ENCODE data around the gene TRAK1.

DNA sequence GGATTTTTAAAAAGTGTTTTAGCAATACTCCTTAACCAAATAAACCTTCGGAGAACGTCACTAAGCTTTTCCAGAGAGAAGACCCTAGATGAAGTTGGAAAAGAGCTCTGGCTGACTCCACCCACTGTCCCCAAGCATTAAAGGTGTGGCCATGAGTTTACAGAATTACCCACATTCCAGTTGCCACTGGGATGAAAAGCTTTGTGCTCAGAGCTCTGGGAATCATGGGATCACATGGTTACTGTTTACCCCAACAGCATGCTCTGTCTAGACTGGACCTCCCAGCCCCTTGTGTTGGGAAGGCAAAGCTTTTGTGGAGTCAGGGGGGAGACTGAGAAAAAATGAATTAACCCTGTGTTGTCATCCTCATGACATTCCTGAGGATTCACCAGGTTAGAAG is 119.6 kb downstream of the TRAK1 start:
- TF ChIP-seq EZH2phosphoT487 (IDR thresholded peaks at IDR 0.05; ENCODE audit: borderline replicate concordance): no peak
- TF ChIP-seq, protein P1, sequence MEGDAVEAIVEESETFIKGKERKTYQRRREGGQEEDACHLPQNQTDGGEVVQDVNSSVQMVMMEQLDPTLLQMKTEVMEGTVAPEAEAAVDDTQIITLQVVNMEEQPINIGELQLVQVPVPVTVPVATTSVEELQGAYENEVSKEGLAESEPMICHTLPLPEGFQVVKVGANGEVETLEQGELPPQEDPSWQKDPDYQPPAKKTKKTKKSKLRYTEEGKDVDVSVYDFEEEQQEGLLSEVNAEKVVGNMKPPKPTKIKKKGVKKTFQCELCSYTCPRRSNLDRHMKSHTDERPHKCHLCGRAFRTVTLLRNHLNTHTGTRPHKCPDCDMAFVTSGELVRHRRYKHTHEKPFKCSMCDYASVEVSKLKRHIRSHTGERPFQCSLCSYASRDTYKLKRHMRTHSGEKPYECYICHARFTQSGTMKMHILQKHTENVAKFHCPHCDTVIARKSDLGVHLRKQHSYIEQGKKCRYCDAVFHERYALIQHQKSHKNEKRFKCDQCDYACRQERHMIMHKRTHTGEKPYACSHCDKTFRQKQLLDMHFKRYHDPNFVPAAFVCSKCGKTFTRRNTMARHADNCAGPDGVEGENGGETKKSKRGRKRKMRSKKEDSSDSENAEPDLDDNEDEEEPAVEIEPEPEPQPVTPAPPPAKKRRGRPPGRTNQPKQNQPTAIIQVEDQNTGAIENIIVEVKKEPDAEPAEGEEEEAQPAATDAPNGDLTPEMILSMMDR (conservative IDR thresholded peaks at IDR 0.05; ENCODE audit: low read length): no peak
